GM12878 (cell line): ENCODE data around the gene SNF8. TPM values are rescaled to one million over a fixed set of nuclear protein-coding genes. Genes with fewer than 3 reads are reported as not detected.

ENCODE experiments used
- ATAC-seq: fragments of 200-7000 bp; cut with Tn5 transposase; 3 replicates; pipeline ENCODE4 v1.9.1; 2020; ENCODE audit warnings: mild to moderate bottlenecking, moderate library complexity
- BruUV-seq: library from RNA; stranded (reverse); fragments of 400-500 nt; replicated peaks from 2 replicates; lab custom pipeline; 2021; lab: Mats Ljungman, UMichigan
- CTCF ChIA-PET: fragments of 300-600 bp; sonication (Branson Sonifier 250); formaldehyde crosslinking; extraction: SDS; loops from one replicate; lab custom pipeline; 2021; ENCODE audit warnings: inconsistent platforms; lab: Yijun Ruan, JAX
- POLR2A ChIA-PET: fragments of 350-600 bp; formaldehyde crosslinking; extraction: SDS; loops from one replicate; lab custom pipeline; 2021; ENCODE audit warnings: inconsistent platforms; lab: Charles Lee
- RAD21 ChIA-PET: fragments of 300-600 bp; sonication (Branson Sonifier 250); formaldehyde crosslinking; loops from one replicate; lab custom pipeline; 2023; ENCODE audit warnings: antibody characterized with exemption; ENCODE audit not compliant: unreplicated experiment; lab: Charles Lee
- SMC1A ChIA-PET: fragments of 300-600 bp; sonication (Branson Sonifier 250); formaldehyde crosslinking; loops from one replicate; lab custom pipeline; 2023; ENCODE audit not compliant: unreplicated experiment, uncharacterized antibody; lab: Charles Lee
- DNase-seq: peaks from one replicate; pipeline ENCODE4 v3.0.0-alpha.2; 2011; ENCODE audit warnings: low read depth, low spot score
- FAIRE-seq: peaks from 3 replicates; lab custom pipeline; 2011; peaks lifted over from hg19 to GRCh38; lab: Jason Lieb, UNC
- H2AFZ ChIP-seq: 2 replicates; pipeline ENCODE4 v1.6.0; 2011; ENCODE audit warnings: low read depth, low read length, control low read depth; ENCODE audit not compliant: control insufficient read depth
- H3K27ac ChIP-seq: 2 replicates; pipeline ENCODE4 v1.5.1; 2011; ENCODE audit warnings: control low read depth; ENCODE audit not compliant: control insufficient read depth, insufficient read depth
- H3K27me3 ChIP-seq, 2 experiments: replicated peaks in 1 of 2; 2 replicates each; pipeline versions ENCODE4 v1.6.0 to v1.6.1; 2011; ENCODE audit warnings: low read length in 1 of 2; ENCODE audit not compliant: control insufficient read depth in 2 of 2, insufficient read depth in 2 of 2
- H3K36me3 ChIP-seq, 2 experiments: 2 replicates each; pipeline ENCODE4 v1.5.1; 2011; ENCODE audit warnings: low read length in 1 of 2; ENCODE audit not compliant: control insufficient read depth in 2 of 2, insufficient read depth in 2 of 2
- H3K4me1 ChIP-seq: 2 replicates; pipeline ENCODE4 v1.6.1; 2011; ENCODE audit warnings: mild to moderate bottlenecking, low read length, moderate library complexity, mixed read lengths; ENCODE audit not compliant: control insufficient read depth, insufficient read depth
- H3K4me2 ChIP-seq: 2 replicates; pipeline ENCODE4 v1.6.0; 2011; ENCODE audit warnings: control low read depth; ENCODE audit not compliant: control insufficient read depth, insufficient read depth
- H3K4me3 ChIP-seq: fragments of 200-600 bp; sonication (generic); 2 replicates; pipeline ENCODE4 v1.5.1; 2016
- H3K79me2 ChIP-seq: 2 replicates; pipeline ENCODE4 v1.6.0; 2011; ENCODE audit warnings: low read length; ENCODE audit not compliant: control insufficient read depth, insufficient read depth
- H3K9ac ChIP-seq: 2 replicates; pipeline ENCODE4 v1.8.0; 2011; ENCODE audit warnings: low read length, control low read depth, mixed read lengths; ENCODE audit not compliant: control insufficient read depth, insufficient read depth
- H3K9me3 ChIP-seq: replicated peaks from 3 replicates; pipeline ENCODE4 v1.5.1; 2011; ENCODE audit warnings: mild to moderate bottlenecking, low read length; ENCODE audit not compliant: control insufficient read depth, insufficient read depth
- H4K20me1 ChIP-seq: 2 replicates; pipeline ENCODE4 v1.6.0; 2011; ENCODE audit not compliant: control insufficient read depth, insufficient read depth
- BMI1 ChIP-seq: fragments of 450-650 bp; IDR thresholded peaks from 2 replicates; pipeline ENCODE4 v1.6.1; 2016; ENCODE audit warnings: mild to moderate bottlenecking, moderate library complexity, borderline replicate concordance
- KLF5 ChIP-seq: fragments of 450-650 bp; IDR thresholded peaks from 2 replicates; pipeline ENCODE4 v1.6.1; 2014; ENCODE audit warnings: mild to moderate bottlenecking; ENCODE audit not compliant: partially characterized antibody
- MXI1 ChIP-seq: fragments of 150-350 bp; IDR thresholded peaks from 2 replicates; pipeline ENCODE4 v1.6.1; 2011; ENCODE audit warnings: low read depth, mild to moderate bottlenecking, inconsistent platforms, low read length, improper control_type of control experiment
- RFX5 ChIP-seq: IDR thresholded peaks from 2 replicates; pipeline ENCODE4 v1.6.1; 2011; ENCODE audit warnings: low read depth, low read length, improper control_type of control experiment
- SIN3A ChIP-seq: IDR thresholded peaks from 2 replicates; pipeline ENCODE4 v1.6.1; 2012; ENCODE audit warnings: low read depth, low read length, improper control_type of control experiment
- SP1 ChIP-seq: IDR thresholded peaks from one replicate; pipeline ENCODE4 v1.6.1; 2011; ENCODE audit warnings: low read depth, low read length
- STAT3 ChIP-seq: IDR thresholded peaks from 2 replicates; pipeline ENCODE4 v1.6.1; 2011; ENCODE audit warnings: low read depth, low read length, improper control_type of control experiment
- YY1 ChIP-seq: IDR thresholded peaks from 2 replicates; pipeline ENCODE4 v1.6.1; 2011; ENCODE audit warnings: low read depth, mild to moderate bottlenecking, low read length
- WGBS: methylation state at CpG from one replicate; pipeline ENCODE4 v1.1.6; 2016; ENCODE audit warnings: low lambda C conversion rate; ENCODE audit not compliant: insufficient replicate concordance, insufficient coverage; ENCODE audit errors: missing lambda C conversion rate; 5-methylcytosine and 5-hydroxymethylcytosine counted together
- in situ Hi-C: fragments of 300-500 bp; cut with MboI; formaldehyde crosslinking; loops from 9 replicates; pipeline ENCODE4 v1.14.3; 2018; ENCODE audit warnings: mixed read lengths
- intact Hi-C: fragments of 100-400 bp; cut with micrococcal nuclease; formaldehyde crosslinking; loops from one replicate; pipeline ENCODE4 v1.14.2; 2022; ENCODE audit not compliant: unreplicated experiment
- polyA plus RNA-seq, 11 experiments: library from polyadenylated mRNA; depleted of rRNA in 4 of 11; unstranded in 6 of 11; stranded (reverse) in 5 of 11; fragments of >200 nt; fragmentation: Nextera tagmentation in 4 of 11; fragmentation: Illumina TruSeq in 1 of 11; extraction: Ambion mirVana in 4 of 11; extraction: Trizol in 1 of 11; gene quantifications; 1 replicate in 1 of 11; 2 replicates in 10 of 11; pipeline versions ENCODE4 v1.2.1 to v1.2.3, GENCODE V29; 2011 to 2016; ENCODE audit warnings: inconsistent platforms in 2 of 11, missing spikeins in 2 of 11, low read depth in 1 of 11
- total RNA-seq, 4 experiments: library from RNA; depleted of rRNA in 3 of 4; stranded (reverse); fragments of >200 nt in 3 of 4; fragmentation: Illumina TruSeq in 1 of 4; extraction: Trizol in 1 of 4; gene quantifications; 2 replicates each; pipeline versions ENCODE4 v1.2.1 to v1.2.3, GENCODE V29; 2013 to 2021

The SNF8 gene
- total and polyA plus RNA-seq, 10 of the 15 experiments (the other 5 are each of a cell fraction or from before 2014, with no cell fraction given): 6.1 to 228 (median 95.6) TPM

GRCh38 chr17:48961516-48962233 is 17.0 kb upstream of the SNF8 start:
- Histone ChIP-seq H3K4me2 (no peak overlapping the region), H3K9ac (no peak overlapping the region), H3K27ac (no peak overlapping the region), H2AFZ (no peak overlapping the region)
- no peak for ATAC-seq
- WGBS: 19% methylated on average over 10 of the region's 10 CpGs
- in situ Hi-C loops: no loop called here
- no peak for DNase-seq
- TF ChIP-seq BMI1: no peak
- no peak for TF ChIP-seq YY1
- no peak for TF ChIP-seq SP1
- no peak for TF ChIP-seq STAT3
- TF ChIP-seq SIN3A: no peak
- no peak for TF ChIP-seq KLF5
- no peak for TF ChIP-seq RFX5
- TF ChIP-seq MXI1: no peak
- TF ChIP-seq, all 136 proteins: peak for 0
- no peaks in the 10 kb centered on the region for H3K79me2 ChIP-seq
- no peaks in the 10 kb centered on the region for H3K9me3 ChIP-seq
- FAIRE-seq: no peak
- H3K36me3 ChIP-seq: no peaks in the 10 kb centered on the region
- no peak overlapping the region for H3K4me3 ChIP-seq
- SMC1A ChIA-PET: interaction anchor here (0.8 kb wide), 1 partner anchor 17 kb away, joined by 3 read pairs; the partner anchor contains the start of gene SNF8
- CTCF ChIA-PET: interaction anchor here (0.6 to 1.4 kb wide), 4 partner anchors 47 to 82 kb away, joined by 3 to 6 read pairs (median 4); no protein-coding TSS in a partner anchor
- intact Hi-C loops: no loop called here
- POLR2A ChIA-PET: no interaction called here
- RAD21 ChIA-PET: interaction anchor here (0.6 kb wide), 1 partner anchor 1930 kb away, joined by 4 read pairs; no protein-coding TSS in a partner anchor
- no peaks in the 10 kb centered on the region for H3K4me1 ChIP-seq
- peaks cover 3 to 8% of the 10 kb centered on the region in 2 experiments for H3K27me3 ChIP-seq
- H4K20me1 ChIP-seq: no peaks in the 10 kb centered on the region
- no TSS peak for BruUV-seq
